HG02970 (cell line): ENCODE results near the gene PCGF3.
"Not testable (repeated sequence)": the region's sequence is repeated elsewhere in the genome, so short reads cannot be mapped to it uniquely, and the experiment has no call there.

ENCODE experiments used
- ATAC-seq: cut with Tn5 transposase; IDR thresholded peaks from one replicate; pipeline ENCODE4 v1.9.1; 2021; ENCODE audit warnings: mild to moderate bottlenecking, moderate library complexity, moderate number of reproducible peaks; ENCODE audit not compliant: unreplicated experiment, low FRiP score

The PCGF3 gene

GRCh38 chr4:735583-735982 is 30.0 kb downstream of the PCGF3 start:
- no peak for ATAC-seq

DNA sequence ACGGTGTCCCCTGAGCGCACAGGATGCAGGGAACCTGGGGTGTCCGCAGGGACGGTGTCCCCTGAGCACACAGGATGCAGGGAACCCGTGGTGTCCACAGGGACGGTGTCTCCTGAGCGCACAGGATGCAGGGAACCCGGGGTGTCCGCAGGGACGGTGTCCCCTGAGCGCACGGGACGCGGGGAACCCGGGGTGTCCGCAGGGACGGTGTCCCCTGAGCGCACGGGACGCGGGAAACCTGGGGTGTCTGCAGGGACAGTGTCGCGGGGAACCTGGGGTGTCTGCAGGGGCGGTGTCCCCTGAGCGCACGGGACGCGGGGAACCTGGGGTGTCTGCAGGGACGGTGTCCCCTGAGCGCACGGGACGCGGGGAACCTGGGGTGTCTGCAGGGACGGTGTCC is 30.9 kb downstream of the PCGF3 start:
- not testable (repeated sequence) for ATAC-seq

DNA sequence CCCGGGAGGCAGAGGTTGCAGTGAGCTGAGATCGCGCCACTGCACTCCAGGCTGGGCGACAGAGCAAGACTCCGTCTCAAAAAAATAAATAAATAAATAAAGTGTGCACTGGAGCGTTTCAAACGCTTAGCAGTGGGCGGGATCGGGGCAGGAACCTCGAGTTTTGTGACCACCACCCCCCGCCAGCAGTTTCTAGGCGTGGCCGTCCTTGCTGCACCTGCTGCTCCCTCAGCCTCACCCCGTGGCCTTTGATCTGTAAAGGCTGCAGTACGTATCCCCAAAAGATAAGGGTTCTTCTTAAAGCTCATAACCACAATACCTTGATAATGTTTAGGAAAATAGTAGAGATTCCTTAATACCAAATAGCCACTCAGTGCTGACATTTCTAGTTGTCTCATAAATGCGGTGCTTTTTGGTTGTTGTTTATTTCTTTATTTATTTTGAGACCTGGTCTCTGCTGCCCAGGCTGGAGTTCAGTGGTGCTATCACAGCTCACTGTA is 33.2 kb downstream of the PCGF3 start:
- no peak for ATAC-seq

DNA sequence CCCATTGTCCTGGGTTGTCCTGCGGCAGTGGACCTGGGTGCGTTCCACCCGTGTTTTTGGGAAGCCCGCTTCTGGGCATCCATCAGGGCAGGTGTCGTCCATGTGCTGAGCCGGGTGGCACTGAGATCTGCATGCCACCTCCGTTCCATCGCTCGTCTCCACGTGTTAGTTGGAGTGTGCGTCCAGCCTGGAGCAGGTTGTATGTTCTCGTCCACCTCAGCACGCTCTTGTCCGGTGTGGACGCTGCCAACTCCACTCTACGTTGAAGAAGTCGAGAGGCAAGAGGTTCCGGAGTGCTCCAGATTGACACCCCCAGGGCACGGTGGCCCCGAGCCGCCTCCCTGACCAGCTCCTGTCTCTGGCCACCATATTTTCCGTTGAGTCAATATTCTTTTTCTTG is 33.9 kb downstream of the PCGF3 start:
- no peak for ATAC-seq

DNA sequence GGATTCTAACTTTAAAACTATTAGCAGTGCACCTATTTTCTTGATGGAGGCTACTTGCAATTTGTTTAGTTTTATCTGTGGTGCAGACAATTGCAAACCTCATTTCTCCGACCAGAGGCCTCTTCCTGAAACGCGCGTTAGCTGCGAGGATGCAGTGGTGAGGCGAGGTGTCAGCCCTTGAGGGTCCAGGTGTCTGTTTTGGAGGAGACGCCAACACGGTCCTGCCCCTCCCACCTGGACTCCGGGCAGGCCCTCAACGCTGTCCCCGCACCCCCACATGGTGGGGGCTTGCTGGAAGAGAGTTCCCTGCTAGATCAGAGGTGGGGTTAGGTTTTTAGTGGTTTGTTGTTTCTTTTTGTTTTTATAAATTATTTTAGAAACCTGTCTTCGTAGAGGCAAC is 34.4 kb downstream of the PCGF3 start:
- ATAC-seq: no peak

- no peak for ATAC-seq
These were observed 35.1 kb downstream of the PCGF3 start for GRCh38 chr4:740656-741282.

GRCh38 chr4:742096-742741 is 36.6 kb downstream of the PCGF3 start:
- ATAC-seq: no peak

- no peak for ATAC-seq
These were observed 37.2 kb downstream of the PCGF3 start for GRCh38 chr4:742742-743311.

DNA sequence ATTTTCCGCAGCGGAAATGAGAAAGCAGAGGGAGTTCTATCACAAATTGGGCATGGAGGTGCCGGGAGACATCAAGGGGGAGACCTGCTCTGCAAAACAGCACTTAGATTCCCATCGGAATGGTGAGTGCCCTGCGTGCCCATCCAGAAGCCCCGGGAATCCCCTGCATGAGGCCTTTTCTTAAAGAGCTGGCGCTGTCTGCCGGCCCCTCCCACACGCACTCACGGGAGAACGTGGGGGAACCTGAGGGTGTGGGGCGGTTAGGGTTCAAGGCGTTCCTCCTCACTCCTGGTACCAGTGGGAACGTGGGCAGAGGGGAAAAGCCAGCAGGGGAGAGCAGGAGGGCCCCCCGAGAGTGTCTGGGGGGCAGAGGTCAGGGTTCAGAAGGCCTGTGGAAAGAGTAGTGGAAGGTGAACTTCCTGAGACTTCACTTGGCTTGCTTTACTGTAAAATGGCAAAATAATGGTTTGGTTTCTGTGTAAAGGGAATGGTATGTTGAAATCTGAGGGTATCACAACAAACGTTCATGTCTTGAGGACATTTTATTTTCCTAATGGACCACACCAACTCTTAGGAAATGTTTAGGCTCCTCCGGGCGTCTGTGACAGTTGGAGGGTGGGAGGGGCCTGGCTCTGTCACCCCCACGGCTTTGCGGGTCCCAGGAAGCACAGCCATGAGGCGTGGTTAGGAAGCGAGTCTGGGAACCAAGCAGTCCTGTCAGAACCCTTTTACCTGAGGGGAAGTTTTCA is 38.0 kb downstream of the PCGF3 start:
- no peak for ATAC-seq

GRCh38 chr4:744212-744841 is 38.7 kb downstream of the PCGF3 start:
- ATAC-seq: no peak

- no peak for ATAC-seq
These were observed 42.0 kb downstream of the PCGF3 start for GRCh38 chr4:747546-748170.

DNA sequence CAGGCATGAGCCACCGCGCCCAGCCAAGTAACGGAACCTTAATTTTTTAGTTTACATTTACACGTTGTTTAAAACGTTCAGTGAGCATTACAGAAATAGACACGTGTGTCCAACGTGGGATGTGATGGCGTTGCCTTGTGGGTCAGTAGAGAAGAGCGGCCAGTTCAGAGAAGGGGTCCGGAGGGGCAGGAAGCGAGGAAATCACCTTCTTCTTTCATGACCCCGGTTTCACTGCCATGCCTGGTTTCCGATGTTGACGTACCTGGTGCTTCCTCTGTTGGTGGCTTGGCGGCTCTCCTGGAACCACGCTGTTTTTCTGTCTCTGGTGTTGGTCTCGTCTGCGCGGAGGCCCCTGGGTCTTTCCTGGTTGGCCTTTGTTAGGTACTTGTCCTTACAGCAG is 42.8 kb downstream of the PCGF3 start:
- ATAC-seq: no peak

DNA sequence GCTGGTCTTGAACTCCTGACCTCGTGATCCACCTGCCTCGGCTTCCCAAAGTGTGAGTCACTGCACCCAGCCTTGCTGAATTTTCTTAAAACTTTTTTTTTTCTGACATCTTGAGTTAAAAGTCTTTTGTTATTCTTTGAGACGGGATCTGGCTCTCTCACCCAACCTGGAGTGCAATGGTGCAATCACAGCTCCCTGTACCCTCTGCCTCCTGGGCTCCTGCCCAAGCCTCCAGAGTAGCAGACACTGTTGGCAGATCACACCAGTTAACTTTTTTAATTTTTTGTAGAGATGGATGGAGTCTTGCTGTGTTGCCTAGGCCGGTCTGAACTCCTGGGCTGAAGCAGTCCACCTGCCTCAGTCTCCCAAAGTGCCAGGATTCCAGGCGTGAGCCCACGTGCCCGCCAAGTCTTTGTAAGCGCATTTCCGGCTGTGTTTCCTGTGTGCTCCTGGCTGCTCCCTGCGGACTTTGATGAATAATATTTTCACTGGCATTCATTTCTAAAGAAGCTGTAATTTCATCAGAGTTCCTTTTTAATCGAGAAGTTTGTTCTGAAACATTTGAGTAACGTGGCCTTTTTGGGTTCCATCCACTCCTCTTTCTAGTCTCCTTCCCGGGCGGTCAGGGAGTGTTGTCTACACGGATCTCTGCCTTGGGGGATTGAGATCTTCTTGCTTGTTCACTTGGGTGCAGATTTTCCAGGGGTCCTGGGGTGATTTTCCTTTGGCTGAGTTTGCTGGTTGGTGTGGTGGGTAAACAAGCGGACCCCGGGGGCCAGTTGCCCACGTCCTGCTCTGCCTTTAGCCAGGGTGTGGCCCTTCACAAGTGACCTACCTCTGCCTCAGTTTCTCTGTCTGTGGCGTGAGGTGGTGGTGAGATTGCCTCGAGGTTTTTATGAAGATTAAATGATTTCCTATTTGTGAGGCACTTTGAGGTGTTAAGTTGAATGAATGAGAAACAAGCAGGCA is 44.4 kb downstream of the PCGF3 start:
- ATAC-seq: no peak

- ATAC-seq: no peak
These were observed 46.0 kb downstream of the PCGF3 start for GRCh38 chr4:751676-752075.

GRCh38 chr4:752196-752861 is 46.7 kb downstream of the PCGF3 start:
- ATAC-seq: no peak

GRCh38 chr4:753186-753585 is 47.6 kb downstream of the PCGF3 start:
- not testable (repeated sequence) for ATAC-seq

GRCh38 chr4:754221-755120 is 48.8 kb downstream of the PCGF3 start:
- no peak for ATAC-seq

DNA sequence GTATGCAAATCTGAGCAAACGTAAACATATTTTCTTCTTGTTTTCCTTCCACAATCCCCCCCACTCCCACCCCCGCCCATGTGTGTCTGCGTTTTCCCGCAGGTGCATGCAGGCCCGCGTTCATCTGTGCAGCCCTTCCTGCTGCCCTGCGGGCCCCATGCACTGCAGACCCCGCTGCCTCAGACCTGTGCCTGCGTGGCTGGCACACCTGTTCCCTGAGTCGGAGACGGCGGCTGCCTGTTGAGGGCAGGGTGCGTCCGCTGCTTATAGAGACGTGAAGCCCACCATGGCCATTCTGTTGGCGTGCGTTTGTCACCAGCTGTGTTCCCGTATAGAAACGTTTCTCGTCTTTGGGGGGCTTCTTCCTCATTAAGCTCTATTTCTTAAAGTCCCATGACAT is 51.5 kb downstream of the PCGF3 start:
- no peak for ATAC-seq
